Neural crest cell (in vitro differentiated cells): ENCODE measurements around the gene HOXA11. TPM values are rescaled to one million over a fixed set of nuclear protein-coding genes. Genes with fewer than 3 reads are reported as not detected.
A peak's percentile ranks its signal among the peaks of the same experiment; 100 is the strongest.

ENCODE experiments used
- DNase-seq: peaks from one replicate; pipeline ENCODE4 v3.0.0; 2021; ENCODE audit warnings: low read depth, mixed read lengths, low spot score
- H3K27ac Mint-ChIP-seq: one replicate; pipeline ENCODE4 v1.8.0; 2021; ENCODE audit warnings: mild to moderate bottlenecking, mixed read lengths; ENCODE audit not compliant: unreplicated experiment
- H3K27me3 Mint-ChIP-seq: 2 replicates; pipeline ENCODE4 v1.8.0; 2021; ENCODE audit warnings: low read depth, mild to moderate bottlenecking, mixed read lengths
- H3K36me3 Mint-ChIP-seq: 2 replicates; pipeline ENCODE4 v1.8.0; 2021; ENCODE audit warnings: low read depth, mild to moderate bottlenecking, mixed read lengths
- H3K4me1 Mint-ChIP-seq: 2 replicates; pipeline ENCODE4 v1.8.0; 2021; ENCODE audit warnings: mixed read lengths
- H3K4me3 Mint-ChIP-seq: one replicate; pipeline ENCODE4 v1.8.0; 2021; ENCODE audit warnings: mild to moderate bottlenecking, mixed read lengths
- H3K9me3 Mint-ChIP-seq: 2 replicates; pipeline ENCODE4 v1.8.0; 2021; ENCODE audit warnings: mixed read lengths
- CTCF ChIP-seq: fragments of 200-600 bp; sonication (generic); conservative IDR thresholded peaks from 2 replicates; pipeline ENCODE4 v1.5.0; 2021; ENCODE audit warnings: antibody characterized with exemption, mild to moderate bottlenecking
- total RNA-seq: library from RNA; stranded (reverse); gene quantifications from 2 replicates; pipeline ENCODE4 v1.2.1, GENCODE V29; 2021

The HOXA11 gene
- total RNA-seq, 1 donor from 2014 or later, result not detected

GRCh38 chr7:27192546-27193334, 7.7 kb upstream of the HOXA11 start:
- Mint-ChIP-seq H3K4me1 (peaks cover 5% of the 10 kb centered on the region), H3K4me3 (no peak overlapping the region), H3K36me3 (no peaks in the 10 kb centered on the region), H3K27ac (no peak overlapping the region), H3K9me3 (no peaks in the 10 kb centered on the region), H3K27me3 (peaks cover 99% of the 10 kb centered on the region)
- no peak for DNase-seq
- TF ChIP-seq CTCF, result no peak

GRCh38 chr7:27191833-27192545, 7.0 kb upstream of the HOXA11 start:
- Mint-ChIP-seq H3K4me1 (peaks cover 5% of the 10 kb centered on the region), H3K36me3 (no peaks in the 10 kb centered on the region), H3K4me3 (no peak overlapping the region), H3K9me3 (no peaks in the 10 kb centered on the region), H3K27ac (no peak overlapping the region), H3K27me3 (peaks cover 99% of the 10 kb centered on the region)
- DNase-seq, result no peak
- TF ChIP-seq CTCF, result no peak

GRCh38 chr7:27191161-27191731, 6.2 kb upstream of the HOXA11 start:
- Mint-ChIP-seq H3K27ac (no peak overlapping the region), H3K9me3 (no peaks in the 10 kb centered on the region), H3K4me3 (no peak overlapping the region), H3K27me3 (peaks cover 99% of the 10 kb centered on the region), H3K36me3 (no peaks in the 10 kb centered on the region), H3K4me1 (peaks cover 5% of the 10 kb centered on the region)
- no peak for TF ChIP-seq CTCF
- DNase-seq, result no peak

GRCh38 chr7:27189997-27190748, 5.1 kb upstream of the HOXA11 start:
- Mint-ChIP-seq H3K4me3 (peak overlapping the region; percentile 54), H3K9me3 (no peaks in the 10 kb centered on the region), H3K36me3 (no peaks in the 10 kb centered on the region), H3K27ac (no peak overlapping the region), H3K4me1 (peaks cover 5% of the 10 kb centered on the region), H3K27me3 (peaks cover 99% of the 10 kb centered on the region)
- DNase-seq, result no peak
- TF ChIP-seq CTCF, result no peak

- no peak for TF ChIP-seq CTCF
- H3K9me3 Mint-ChIP-seq, result no peaks in the 10 kb centered on the region
- peaks cover 5% of the 10 kb centered on the region for H3K36me3 Mint-ChIP-seq
- peaks cover 99% of the 10 kb centered on the region for H3K27me3 Mint-ChIP-seq
- no peak for DNase-seq
- H3K4me3 Mint-ChIP-seq, result peak overlapping the region; percentile 54
- H3K4me1 Mint-ChIP-seq, result peaks cover 10% of the 10 kb centered on the region
- no peak overlapping the region for H3K27ac Mint-ChIP-seq
Measured at GRCh38 chr7:27189295-27189996, 4.4 kb upstream of the HOXA11 start.
